ENCODE measurements around the gene ADGRV1. TPM values are rescaled to one million over a fixed set of nuclear protein-coding genes. Genes with fewer than 3 reads are reported as not detected.

The ADGRV1 gene
- polyA plus RNA-seq, 1 of the 3 experiments (the other 2 are of a cell fraction): 0.23 TPM

GRCh38 chr5:90510438-90510837 lies 48.2 kb upstream of the ADGRV1 start:
- Histone ChIP-seq H3K9ac (no peak overlapping the region), H3K4me3 (ENCODE audit: low read depth in 2 of 2, low read length in 1 of 2) (no peak overlapping the region), H3K79me2 (ENCODE audit: insufficient read depth) (no peaks in the 10 kb centered on the region), H3F3A (replicated peaks; ENCODE audit: insufficient read depth) (peaks cover 14% of the 10 kb centered on the region), H3K27me3 (ENCODE audit: insufficient read depth) (no peaks in the 10 kb centered on the region), H3K4me1 (ENCODE audit: control insufficient read depth in 1 of 2, insufficient read depth in 2 of 2, low read depth in 1 of 2, low read length in 1 of 2) (peaks cover 0 to 14% of the 10 kb centered on the region in 2 experiments; a peak in 1 of 4 replicates), H3K9me2 (no peaks in the 10 kb centered on the region), H4K20me1 (ENCODE audit: insufficient read depth) (no peaks in the 10 kb centered on the region), H2AFZ (ENCODE audit: low read depth) (no peak overlapping the region), H3K36me3 (replicated peaks in 1 of 2; ENCODE audit: control insufficient read depth in 1 of 2, insufficient read depth in 2 of 2, low read length in 1 of 2) (peaks cover 2 to 5% of the 10 kb centered on the region in 2 experiments), H3K27ac (ENCODE audit: low read depth in 2 of 2, low read length in 1 of 2) (no peak overlapping the region), H3K9me3 (no peaks in the 10 kb centered on the region), H3K4me2 (no peak overlapping the region)
- TF ChIP-seq RXRA (IDR thresholded peaks at IDR 0.05; ENCODE audit: borderline replicate concordance, low read depth) (no peak), RAD21 (IDR thresholded peaks at IDR 0.05; ENCODE audit: low read length) (no peak), JUND (IDR thresholded peaks at IDR 0.05) (no peak), FOXM1 (IDR thresholded peaks at IDR 0.05; ENCODE audit: low read depth) (no peak), FOSL2 (IDR thresholded peaks at IDR 0.05; ENCODE audit: borderline replicate concordance, low read depth) (no peak), USF1 (IDR thresholded peaks at IDR 0.05; ENCODE audit: borderline replicate concordance, low read depth) (no peak), USF2 (IDR thresholded peaks at IDR 0.05; ENCODE audit: borderline replicate concordance, low read depth, low read length) (no peak), CHD2 (IDR thresholded peaks at IDR 0.05; ENCODE audit: low read length, partially characterized antibody) (no peak), NRF1 (IDR thresholded peaks at IDR 0.05; ENCODE audit: low read depth, low read length) (no peak), TCF12 (IDR thresholded peaks at IDR 0.05) (no peak), GABPA (IDR thresholded peaks at IDR 0.05; ENCODE audit: low read depth) (no peak), RCOR1 (IDR thresholded peaks at IDR 0.05; ENCODE audit: low read length) (no peak), TAF1 (IDR thresholded peaks at IDR 0.05; ENCODE audit: borderline replicate concordance, low read depth, low read length) (no peak), ZBTB33 (IDR thresholded peaks at IDR 0.05; ENCODE audit: borderline replicate concordance, low read depth) (no peak), GATA2 (CRISPR knock-in tag; IDR thresholded peaks at IDR 0.05) (no peak)
- ChIA-PET CTCF (interaction anchor here (4.4 kb wide), 1 partner anchor 19 kb away, joined by 16 read pairs; the partner anchor contains the start of gene LYSMD3), POLR2A (no interaction called here)
- no peak for DNase-seq
- WGBS (ENCODE audit: low lambda C conversion rate): 100% methylated on average over 1 of the region's 1 CpG

GRCh38 chr5:90514520-90514919 lies 44.1 kb upstream of the ADGRV1 start:
- H2AFZ ChIP-seq (ENCODE audit: low read depth): no peak overlapping the region
- H3K4me3 ChIP-seq (ENCODE audit: low read depth in 2 of 2, low read length in 1 of 2): no peak overlapping the region
- H3K27me3 ChIP-seq (ENCODE audit: insufficient read depth): no peaks in the 10 kb centered on the region
- H3K9me2 ChIP-seq: no peaks in the 10 kb centered on the region
- H3K4me2 ChIP-seq: no peak overlapping the region
- no peaks in the 10 kb centered on the region for H3K79me2 ChIP-seq (ENCODE audit: insufficient read depth)
- H4K20me1 ChIP-seq (ENCODE audit: insufficient read depth): no peaks in the 10 kb centered on the region
- H3K36me3 ChIP-seq (replicated peaks in 1 of 2; ENCODE audit: control insufficient read depth in 1 of 2, insufficient read depth in 2 of 2, low read length in 1 of 2): peaks cover 20 to 25% of the 10 kb centered on the region in 2 experiments
- H3F3A ChIP-seq (replicated peaks; ENCODE audit: insufficient read depth): peaks cover 18% of the 10 kb centered on the region
- POLR2A ChIA-PET: no interaction called here
- CTCF ChIA-PET: no interaction called here
- H3K27ac ChIP-seq (ENCODE audit: low read depth in 2 of 2, low read length in 1 of 2): no peak overlapping the region
- DNase-seq: no peak
- no peak overlapping the region for H3K9ac ChIP-seq
- WGBS (ENCODE audit: low lambda C conversion rate): 86% methylated on average over 3 of the region's 3 CpGs
- H3K9me3 ChIP-seq: no peaks in the 10 kb centered on the region
- peaks cover 0 to 14% of the 10 kb centered on the region in 2 experiments; a peak in 2 of 4 replicates for H3K4me1 ChIP-seq (ENCODE audit: control insufficient read depth in 1 of 2, insufficient read depth in 2 of 2, low read depth in 1 of 2, low read length in 1 of 2)
- TF ChIP-seq EZH2phosphoT487 (IDR thresholded peaks at IDR 0.05; ENCODE audit: borderline replicate concordance, low read depth) (no peak), SIN3A (IDR thresholded peaks at IDR 0.05; ENCODE audit: borderline replicate concordance, low read depth, low read length) (no peak), MXI1 (IDR thresholded peaks at IDR 0.05; ENCODE audit: low read depth, low read length) (no peak), MEF2A (IDR thresholded peaks at IDR 0.05; ENCODE audit: borderline replicate concordance, low read depth) (no peak), RAD21 (IDR thresholded peaks at IDR 0.05; ENCODE audit: low read length) (no peak), GATA2 (CRISPR knock-in tag; IDR thresholded peaks at IDR 0.05) (no peak), NRF1 (IDR thresholded peaks at IDR 0.05; ENCODE audit: low read depth, low read length) (no peak), RCOR1 (IDR thresholded peaks at IDR 0.05; ENCODE audit: low read length) (no peak), SMC3 (IDR thresholded peaks at IDR 0.05; ENCODE audit: low read depth, low read length) (no peak), CHD2 (IDR thresholded peaks at IDR 0.05; ENCODE audit: low read length, partially characterized antibody) (no peak), ZBTB33 (IDR thresholded peaks at IDR 0.05; ENCODE audit: borderline replicate concordance, low read depth) (no peak), IRF3 (IDR thresholded peaks at IDR 0.05; ENCODE audit: low read depth, low read length) (no peak), FOXM1 (IDR thresholded peaks at IDR 0.05; ENCODE audit: low read depth) (no peak)

Data from SK-N-SH (cell line).